ENCODE results near the gene FLII.

DNA sequence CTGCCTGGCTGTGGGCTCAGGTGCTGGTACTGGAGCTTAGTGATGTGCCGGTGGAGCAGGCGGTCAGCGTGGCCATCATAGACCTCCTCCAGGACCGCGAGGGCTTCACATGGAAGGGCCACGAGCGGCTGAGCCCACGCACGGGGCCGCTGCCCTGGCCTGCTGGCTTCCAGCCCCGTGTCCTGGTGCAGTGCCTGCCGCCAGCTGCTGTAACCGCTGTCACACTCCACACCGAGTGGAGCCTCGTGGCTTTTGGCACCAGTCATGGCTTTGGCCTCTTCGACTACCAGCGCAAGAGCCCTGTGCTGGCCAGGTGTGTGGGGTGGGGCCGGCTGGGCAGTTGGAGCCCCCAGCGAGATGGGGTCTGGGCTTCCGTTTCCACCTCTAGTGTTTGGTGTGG, 21.1 kb downstream of the FLII start:
- TF ChIP-seq, protein P1, sequence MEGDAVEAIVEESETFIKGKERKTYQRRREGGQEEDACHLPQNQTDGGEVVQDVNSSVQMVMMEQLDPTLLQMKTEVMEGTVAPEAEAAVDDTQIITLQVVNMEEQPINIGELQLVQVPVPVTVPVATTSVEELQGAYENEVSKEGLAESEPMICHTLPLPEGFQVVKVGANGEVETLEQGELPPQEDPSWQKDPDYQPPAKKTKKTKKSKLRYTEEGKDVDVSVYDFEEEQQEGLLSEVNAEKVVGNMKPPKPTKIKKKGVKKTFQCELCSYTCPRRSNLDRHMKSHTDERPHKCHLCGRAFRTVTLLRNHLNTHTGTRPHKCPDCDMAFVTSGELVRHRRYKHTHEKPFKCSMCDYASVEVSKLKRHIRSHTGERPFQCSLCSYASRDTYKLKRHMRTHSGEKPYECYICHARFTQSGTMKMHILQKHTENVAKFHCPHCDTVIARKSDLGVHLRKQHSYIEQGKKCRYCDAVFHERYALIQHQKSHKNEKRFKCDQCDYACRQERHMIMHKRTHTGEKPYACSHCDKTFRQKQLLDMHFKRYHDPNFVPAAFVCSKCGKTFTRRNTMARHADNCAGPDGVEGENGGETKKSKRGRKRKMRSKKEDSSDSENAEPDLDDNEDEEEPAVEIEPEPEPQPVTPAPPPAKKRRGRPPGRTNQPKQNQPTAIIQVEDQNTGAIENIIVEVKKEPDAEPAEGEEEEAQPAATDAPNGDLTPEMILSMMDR (IDR thresholded peaks at IDR 0.05) = no peak
- no peak for TF ChIP-seq POLR2A (IDR thresholded peaks at IDR 0.05)
